T1000 (cell line): ENCODE data around the gene CTDP1.
"Not testable (repeated sequence)": the region's sequence is repeated elsewhere in the genome, so short reads cannot be mapped to it uniquely, and the experiment has no call there.

ENCODE experiments used
- DNase-seq: peaks from one replicate; lab custom pipeline; 2025; ENCODE audit warnings: mixed read lengths; lab: John Stamatoyannopoulos, UW

CTDP1 gene

DNA sequence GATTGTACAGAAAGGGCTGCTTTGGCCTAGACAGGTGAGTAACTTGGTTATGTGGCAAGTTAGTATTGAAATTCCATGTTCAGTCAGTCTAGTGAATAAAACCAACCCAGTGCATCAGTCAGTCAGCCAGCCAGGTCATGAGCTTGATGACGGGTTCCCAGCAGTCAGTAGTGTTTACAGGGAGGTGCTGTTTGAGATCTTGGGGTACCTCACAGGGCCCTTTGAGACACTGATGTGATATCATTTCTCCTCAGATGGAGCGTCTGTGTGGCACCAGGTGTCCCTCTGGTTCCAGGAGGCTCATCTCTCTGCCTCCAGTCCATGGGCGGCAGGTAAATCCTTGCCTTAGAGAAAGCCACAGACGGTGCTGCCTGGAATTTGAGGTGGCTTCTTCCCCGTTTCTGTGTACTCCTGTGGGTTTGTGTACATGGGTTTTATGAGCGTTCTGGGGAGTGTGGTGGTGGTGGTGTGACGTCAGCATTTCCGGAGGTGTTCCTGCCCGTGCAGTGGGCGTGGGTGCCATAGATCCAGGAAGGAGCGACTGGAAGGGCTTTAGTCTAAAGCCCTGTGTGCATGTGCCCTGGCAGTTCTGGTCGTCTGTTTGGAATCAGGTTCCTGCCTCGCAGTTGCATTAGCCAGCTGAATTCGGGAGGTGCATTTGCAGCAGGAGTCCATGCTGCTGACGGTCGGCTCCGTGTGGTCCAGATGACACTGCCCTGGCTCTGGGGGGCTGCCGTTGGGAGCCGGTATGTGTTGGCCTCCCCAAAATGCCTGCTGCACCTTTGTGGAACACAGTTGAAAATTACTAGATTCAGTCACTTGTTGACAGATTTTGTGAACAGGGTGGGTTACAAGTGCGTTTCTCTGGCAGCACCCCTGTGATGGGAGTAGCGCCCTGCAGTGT lies 2.1 kb downstream of the CTDP1 start:
- DNase-seq: no peak

GRCh38 chr18:79682481-79682880 lies 2.9 kb downstream of the CTDP1 start:
- DNase-seq: no peak

DNA sequence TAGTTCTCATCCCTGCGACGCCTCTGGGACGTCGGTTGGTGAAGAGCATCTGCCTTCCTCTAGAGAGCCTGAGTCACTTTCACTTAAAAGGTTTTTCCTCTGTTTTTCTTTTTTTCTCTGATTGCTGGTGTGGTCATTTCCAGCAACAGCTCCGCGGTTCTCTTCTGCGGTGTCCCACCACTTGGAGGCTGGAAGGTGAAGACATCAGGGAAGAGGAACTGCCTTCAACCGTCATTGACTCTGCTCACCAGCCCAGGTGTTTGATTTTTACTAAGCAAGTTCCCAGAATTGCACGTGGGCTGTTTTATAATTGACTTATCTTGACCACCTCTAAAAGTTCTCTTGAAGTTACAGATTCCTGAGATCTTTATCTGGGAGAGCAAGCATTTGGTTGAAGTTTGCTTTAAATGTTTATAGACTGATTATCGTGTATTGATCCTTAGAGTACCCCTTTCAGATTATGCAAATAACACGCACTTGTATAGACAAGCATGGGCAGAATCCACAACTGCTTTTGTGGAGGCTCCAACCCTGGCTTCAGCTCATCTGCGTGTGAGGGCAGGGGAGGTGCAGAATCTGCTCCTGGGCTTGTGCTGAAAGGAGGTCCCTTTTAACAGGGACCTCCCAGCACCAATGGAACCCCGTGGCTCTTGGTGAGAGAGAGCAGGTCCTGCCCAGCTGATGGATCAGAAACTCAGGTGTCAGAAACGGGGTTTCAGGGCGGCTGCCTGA lies 3.5 kb downstream of the CTDP1 start:
- no peak for DNase-seq

DNA sequence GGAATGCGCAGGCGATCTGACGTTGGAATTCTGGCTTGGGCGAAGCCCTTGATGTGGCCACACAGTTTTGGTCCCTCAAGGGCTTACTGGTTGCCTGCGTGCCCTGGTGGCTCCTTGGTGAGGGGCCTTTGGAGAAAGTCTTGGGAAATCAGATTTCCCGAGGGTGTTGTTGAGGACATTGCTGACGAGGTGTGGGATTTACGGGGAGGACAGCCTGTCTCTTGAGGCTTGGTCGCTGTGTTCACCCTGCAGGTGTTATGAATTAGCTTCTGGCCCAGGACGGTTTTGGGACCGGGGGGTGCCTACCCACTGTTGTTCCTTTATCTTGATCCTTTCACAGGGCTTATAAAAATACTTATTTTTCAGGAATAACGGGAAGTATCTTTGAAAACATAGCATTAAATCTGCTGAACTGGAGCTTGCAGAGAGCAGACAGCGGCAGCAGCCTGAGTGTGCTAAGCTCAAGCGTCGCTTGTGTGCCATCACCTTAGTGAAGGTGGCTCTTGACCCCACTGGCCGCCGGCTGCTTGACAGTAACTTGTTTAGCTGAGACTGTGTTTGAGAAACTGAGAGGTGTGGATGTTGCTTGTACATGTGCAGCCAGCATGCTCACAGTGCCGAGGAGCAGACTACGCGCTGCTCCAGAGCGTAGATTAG lies 4.2 kb downstream of the CTDP1 start:
- DNase-seq: no peak

DNA sequence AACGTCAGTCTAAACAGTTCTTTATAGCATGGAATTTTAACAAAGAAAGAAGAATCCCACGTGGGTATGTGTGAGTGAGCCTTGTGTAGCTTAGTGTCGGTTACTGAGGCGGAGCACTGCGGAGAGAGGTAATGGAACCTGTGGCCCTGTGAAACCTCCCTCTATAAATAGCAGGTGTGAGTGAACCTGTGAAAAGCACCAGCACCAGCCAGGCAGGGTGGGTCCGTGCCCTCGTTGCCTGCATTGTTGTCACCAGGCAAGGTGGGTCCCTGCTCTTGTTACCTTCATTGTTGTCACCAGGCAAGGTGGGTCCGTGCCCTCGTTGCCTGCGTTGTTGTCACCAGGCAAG lies 4.7 kb downstream of the CTDP1 start:
- DNase-seq: no peak

DNA sequence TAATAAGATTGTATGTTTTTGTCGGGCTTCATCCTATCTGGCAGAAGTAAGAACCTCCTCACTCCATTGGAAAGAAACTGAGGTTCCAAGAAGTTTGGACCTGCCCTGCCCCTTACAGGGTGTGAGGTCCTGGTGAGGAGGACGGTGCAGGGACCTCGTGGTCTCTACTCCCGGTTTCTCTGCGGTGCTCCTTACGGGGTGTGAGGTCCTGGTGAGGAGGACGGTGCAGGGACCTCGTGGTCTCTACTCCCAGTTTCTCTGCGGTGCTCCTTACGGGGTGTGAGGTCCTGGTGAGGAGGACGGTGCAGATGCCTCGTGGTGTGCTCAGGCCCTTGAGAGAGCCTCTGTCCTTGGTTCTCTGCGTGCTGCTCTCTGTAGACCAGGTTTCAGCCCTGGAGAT lies 5.2 kb downstream of the CTDP1 start:
- no peak for DNase-seq

DNA sequence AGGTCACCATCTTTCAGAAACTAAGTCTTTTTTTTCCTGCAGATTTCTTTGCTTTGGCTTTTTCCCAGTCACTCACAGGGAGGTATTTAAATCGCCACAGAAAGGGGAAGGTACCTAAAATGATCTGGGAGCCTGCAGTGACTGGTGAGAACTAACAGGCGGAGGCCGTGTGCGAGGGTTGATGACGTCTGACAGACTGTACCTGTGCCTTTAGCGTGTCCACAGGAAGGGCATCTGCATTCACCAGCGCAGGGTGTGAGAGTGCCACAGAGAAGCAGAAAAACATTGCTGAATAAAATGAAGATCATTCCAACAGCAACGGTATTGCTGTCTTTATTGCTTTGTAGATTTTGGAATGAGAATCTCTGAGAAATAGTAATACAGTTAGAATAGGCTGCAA lies 5.7 kb downstream of the CTDP1 start:
- no peak for DNase-seq

GRCh38 chr18:79685971-79686370 lies 6.4 kb downstream of the CTDP1 start:
- no peak for DNase-seq

GRCh38 chr18:79687806-79688205 lies 8.2 kb downstream of the CTDP1 start:
- no peak for DNase-seq

- DNase-seq: no peak
These were observed 10.5 kb downstream of the CTDP1 start for GRCh38 chr18:79690071-79690470.

DNA sequence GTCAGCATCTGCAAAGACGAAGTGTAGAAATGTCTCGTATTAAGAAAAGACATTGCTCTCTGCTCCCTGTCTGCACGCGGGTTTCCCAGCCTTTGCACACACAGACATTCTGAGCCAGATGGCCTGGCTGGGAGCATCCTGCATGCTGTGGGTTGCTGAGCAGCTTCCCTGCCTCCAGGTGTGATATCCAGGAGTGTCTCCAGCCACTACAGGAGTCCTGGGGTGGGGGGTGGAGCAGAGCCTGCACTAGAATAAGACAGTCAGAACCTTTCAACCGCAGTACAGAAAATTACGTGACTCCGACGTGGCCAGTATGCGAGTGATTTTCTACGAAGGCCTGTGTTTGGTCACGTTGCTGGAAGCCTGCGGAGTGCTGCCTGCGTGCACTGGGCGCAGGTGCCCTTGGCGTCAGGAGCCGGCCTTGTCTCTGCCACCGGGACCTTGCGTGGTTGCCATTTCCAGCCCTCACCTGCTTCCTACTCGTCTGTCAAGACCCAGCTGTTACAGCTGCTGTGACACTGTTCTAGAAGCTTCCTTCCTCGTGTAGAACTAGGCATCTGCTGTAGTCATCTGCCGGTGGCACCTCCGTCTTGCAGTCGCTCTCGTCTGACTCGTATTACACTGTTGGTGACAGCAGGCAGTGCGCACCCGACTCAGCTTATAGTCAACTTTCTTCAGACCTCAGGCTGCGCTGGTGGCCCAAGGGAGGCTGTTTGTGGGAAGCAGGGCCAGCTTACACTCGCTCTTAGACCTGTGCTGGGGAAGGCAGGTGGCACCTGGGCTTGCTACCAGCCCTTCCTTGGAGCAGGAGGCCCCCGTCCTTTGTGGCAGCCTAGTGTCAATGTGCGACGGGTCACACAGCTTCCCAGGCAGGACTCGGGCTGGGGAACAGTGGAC lies 11.2 kb downstream of the CTDP1 start:
- DNase-seq: no peak

DNA sequence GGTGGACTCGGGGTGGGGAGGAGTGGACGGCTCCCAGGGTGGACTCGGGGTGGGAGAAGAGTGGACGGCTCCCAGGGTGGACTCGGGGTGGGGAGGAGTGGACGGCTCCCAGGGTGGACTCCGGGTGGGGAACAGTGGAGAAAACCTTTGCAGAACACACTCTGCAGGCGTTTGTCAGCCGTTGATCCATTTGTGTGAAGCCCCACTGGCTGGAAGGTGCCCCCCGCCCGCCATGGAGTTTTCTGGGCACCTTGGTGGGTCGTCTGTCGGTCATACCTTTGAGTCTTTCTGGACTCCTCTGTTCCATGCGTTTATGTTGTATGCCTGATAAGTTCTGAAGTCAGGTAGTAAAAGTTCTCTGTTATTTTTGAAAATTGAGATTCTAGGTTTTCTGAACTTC lies 12.5 kb downstream of the CTDP1 start:
- no peak for DNase-seq

GRCh38 chr18:79692886-79693285 lies 13.3 kb downstream of the CTDP1 start:
- DNase-seq: no peak

- no peak for DNase-seq
These were observed 14.1 kb downstream of the CTDP1 start for GRCh38 chr18:79693561-79694205.

GRCh38 chr18:79694206-79694894 lies 14.7 kb downstream of the CTDP1 start:
- DNase-seq: not testable (repeated sequence)

DNA sequence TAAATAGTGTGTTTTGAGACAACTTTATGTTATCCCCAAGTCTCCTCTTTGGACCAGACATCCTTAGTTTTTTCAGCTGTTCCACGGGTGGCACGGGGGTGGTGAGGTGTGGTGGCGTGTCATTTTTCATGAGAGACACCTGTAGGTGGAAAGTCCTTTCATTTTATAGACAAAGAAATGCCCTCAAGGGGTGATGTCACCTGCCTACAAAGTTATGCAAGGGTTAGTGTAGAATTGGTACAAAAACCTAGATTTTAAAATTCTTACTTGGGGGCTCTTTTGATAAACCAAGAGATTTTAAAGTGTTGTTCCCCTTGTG lies 15.3 kb downstream of the CTDP1 start:
- no peak for DNase-seq

DNA sequence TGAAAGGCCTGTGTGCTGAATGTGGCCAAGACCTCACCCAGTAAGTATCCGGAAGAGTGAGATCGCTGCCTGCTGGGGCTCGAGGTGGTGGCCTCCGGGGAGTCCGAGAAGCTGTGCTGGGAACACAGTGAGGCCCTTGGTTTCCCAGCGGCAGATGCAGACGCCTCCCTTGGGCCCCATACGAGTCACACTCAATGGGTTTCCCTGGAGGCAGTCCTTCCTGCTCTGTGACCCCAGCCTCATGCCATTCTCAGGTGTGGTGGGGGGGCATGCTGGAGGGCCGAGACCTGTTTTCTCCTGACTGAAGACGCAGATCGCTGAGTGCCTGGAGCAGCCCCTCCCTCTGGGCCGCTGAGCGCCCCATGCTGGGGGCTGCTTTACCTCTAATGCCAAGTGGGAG lies 15.7 kb downstream of the CTDP1 start:
- no peak for DNase-seq

DNA sequence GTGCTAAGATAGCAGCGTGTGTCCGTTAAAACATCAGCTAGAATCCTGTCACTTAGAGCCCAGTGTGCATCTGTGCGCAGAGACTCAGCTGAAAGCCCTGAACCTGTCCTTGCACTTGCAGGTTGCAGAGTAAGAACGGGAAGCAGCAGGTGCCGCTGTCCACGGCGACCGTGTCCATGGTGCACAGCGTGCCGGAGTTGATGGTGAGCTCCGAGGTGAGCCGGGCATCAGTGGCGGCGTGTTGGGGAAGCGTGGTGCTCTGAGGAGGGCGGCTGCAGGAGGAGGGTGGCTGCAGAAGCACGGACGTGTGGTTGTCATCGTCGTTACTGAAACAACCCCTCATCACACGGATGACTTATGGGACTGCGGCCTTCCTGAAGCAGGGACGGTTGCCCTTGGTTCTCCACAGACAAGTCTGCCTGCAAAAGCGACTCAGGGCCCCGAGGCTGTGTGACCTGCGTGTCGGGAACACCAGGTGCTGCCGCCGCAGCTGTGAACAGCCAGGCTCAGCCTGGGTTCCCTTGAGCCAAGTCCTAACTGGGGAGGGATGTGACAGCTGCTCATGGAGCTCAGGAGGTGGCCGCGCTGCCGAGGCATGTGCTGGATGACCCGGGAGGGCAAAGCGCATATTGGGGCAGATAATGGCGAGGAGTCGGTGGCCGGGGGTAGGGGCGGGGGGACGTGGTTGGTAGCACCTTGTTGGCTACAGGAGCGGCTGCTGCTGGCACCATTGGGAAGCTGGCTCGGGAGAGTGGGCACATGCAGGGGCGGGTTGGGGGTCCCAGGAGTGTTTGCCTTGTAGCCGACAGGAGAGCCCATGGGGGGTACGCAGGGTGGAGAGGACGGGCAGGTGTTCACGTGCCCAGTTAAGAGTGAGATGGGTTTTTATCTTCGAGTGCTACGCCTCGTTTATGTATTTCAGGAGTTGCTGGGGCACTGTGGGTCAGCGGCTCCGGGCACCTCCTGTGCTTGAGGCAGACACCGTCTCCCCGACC lies 16.6 kb downstream of the CTDP1 start:
- no peak for DNase-seq

DNA sequence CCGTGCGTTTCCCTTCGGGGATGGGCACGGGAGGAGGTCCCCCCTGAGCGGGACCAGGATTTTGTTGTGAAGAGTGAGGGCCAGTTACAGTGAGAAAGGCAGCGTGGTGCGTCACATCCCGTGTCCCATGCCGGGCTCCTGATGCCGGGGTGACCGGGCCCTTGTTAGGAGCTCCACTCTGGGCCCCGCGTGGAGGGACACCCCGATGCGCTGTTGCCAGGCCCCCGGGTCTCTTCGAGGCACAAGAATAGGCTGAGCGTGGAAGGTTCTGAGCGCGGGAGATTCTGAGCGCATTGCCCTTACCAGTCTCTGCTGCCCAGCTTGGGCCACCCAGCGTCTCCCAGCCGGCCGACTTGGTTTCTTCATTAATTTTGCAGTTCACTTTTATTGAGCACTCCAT lies 17.6 kb downstream of the CTDP1 start:
- no peak for DNase-seq

DNA sequence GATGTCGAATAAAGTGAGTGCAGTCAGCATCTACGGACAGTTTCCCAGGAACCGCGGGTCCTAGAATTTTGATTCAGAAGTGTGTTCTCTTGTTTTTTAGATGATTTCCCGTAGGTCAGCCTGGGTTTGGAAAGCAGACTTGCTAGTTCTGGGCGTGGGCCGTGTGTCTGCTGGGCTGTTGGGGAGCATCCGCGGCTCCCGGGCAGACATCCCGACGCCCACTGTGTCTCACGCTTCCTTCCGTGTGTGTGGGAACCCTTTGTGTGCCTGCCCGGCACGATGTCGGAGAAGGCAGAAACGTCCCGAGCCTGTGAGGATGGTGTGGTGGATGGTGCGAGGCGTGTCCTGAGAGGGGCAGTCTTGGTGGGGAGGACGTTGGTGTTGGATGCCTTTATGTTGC lies 18.4 kb downstream of the CTDP1 start:
- no peak for DNase-seq
